ENCODE data around the gene SRGAP1. TPM values are rescaled to one million over a fixed set of nuclear protein-coding genes. Genes with fewer than 3 reads are reported as not detected.
A peak's percentile ranks its signal among the peaks of the same experiment; 100 is the strongest.

SRGAP1 gene
- total RNA-seq, 1 experiment from 2014 or later = 65.0 TPM

DNA sequence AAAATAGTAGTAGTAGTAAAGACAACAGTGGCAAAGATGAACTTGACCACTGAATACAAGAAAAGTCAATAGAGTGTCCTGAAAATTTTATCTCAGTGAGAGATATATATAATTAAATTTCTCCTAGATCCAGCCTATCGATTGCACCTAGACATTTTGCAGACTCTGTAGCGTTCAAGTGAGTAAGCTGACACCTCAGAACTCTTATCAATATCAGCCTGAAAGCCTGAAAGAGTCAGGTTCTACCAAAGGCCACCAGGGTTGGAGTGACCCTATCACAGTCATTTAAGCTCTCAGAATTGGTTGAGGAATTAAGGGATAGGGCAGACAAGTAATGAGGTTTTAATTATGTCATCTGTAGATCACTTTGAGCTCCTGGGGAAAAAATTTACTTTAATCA is 174.6 kb downstream of the SRGAP1 start:
- intact Hi-C loops (cut with micrococcal nuclease) = no loop called here
- H3K36me3 Mint-ChIP-seq (ENCODE audit: insufficient read depth, unreplicated experiment) = peaks cover 60% of the 10 kb centered on the region
- no peaks in the 10 kb centered on the region for H3K27me3 Mint-ChIP-seq (ENCODE audit: insufficient read depth, unreplicated experiment)
- H3K4me1 Mint-ChIP-seq (ENCODE audit: insufficient read depth, unreplicated experiment) = peaks cover 15% of the 10 kb centered on the region
- no peak for DNase-seq (ENCODE audit: unreplicated experiment)
- BruUV-seq (replicated peaks) = no TSS peak
- H3K9me3 Mint-ChIP-seq (ENCODE audit: unreplicated experiment) = no peaks in the 10 kb centered on the region
- H3K27ac Mint-ChIP-seq (ENCODE audit: low read depth, unreplicated experiment) = peak overlapping the region; percentile 46
- H3K4me3 Mint-ChIP-seq (ENCODE audit: unreplicated experiment) = no peak overlapping the region
- ChIA-PET POLR2A (interaction anchor here (1.2 kb wide), 1 partner anchor 20 kb away, joined by 3 read pairs; no protein-coding TSS in a partner anchor), CTCF (no interaction called here)
- TF ChIP-seq, protein P1, sequence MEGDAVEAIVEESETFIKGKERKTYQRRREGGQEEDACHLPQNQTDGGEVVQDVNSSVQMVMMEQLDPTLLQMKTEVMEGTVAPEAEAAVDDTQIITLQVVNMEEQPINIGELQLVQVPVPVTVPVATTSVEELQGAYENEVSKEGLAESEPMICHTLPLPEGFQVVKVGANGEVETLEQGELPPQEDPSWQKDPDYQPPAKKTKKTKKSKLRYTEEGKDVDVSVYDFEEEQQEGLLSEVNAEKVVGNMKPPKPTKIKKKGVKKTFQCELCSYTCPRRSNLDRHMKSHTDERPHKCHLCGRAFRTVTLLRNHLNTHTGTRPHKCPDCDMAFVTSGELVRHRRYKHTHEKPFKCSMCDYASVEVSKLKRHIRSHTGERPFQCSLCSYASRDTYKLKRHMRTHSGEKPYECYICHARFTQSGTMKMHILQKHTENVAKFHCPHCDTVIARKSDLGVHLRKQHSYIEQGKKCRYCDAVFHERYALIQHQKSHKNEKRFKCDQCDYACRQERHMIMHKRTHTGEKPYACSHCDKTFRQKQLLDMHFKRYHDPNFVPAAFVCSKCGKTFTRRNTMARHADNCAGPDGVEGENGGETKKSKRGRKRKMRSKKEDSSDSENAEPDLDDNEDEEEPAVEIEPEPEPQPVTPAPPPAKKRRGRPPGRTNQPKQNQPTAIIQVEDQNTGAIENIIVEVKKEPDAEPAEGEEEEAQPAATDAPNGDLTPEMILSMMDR (IDR thresholded peaks at IDR 0.05; ENCODE audit: unreplicated experiment) = no peak

DNA sequence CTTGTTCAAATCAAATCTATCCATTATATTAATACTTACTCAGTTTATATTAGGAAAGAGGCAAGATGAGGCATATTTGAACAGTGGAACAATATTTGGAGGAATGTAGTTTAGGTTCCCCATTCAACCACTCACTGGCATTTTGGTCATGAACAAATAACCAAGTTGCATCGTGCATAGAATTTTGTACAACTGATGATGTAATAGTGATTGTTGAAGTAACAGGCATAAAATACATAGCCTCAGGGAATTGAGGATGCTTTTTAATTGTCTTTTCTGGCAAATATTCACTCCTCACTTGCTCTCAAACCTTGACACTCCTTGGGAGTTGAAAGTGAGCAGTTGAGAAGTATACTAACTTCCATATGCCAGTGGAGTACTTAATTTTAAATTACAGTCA is 175.2 kb downstream of the SRGAP1 start:
- peaks cover 65% of the 10 kb centered on the region for H3K36me3 Mint-ChIP-seq (ENCODE audit: insufficient read depth, unreplicated experiment)
- no peaks in the 10 kb centered on the region for H3K9me3 Mint-ChIP-seq (ENCODE audit: unreplicated experiment)
- H3K27ac Mint-ChIP-seq (ENCODE audit: low read depth, unreplicated experiment) = peak overlapping the region; percentile 46
- H3K4me3 Mint-ChIP-seq (ENCODE audit: unreplicated experiment) = no peak overlapping the region
- POLR2A ChIA-PET = interaction anchor here (1.2 kb wide), 1 partner anchor 19 kb away, joined by 3 read pairs; no protein-coding TSS in a partner anchor
- intact Hi-C loops (cut with micrococcal nuclease) = no loop called here
- H3K4me1 Mint-ChIP-seq (ENCODE audit: insufficient read depth, unreplicated experiment) = peaks cover 15% of the 10 kb centered on the region
- no TSS peak for BruUV-seq (replicated peaks)
- no peak for DNase-seq (ENCODE audit: unreplicated experiment)
- H3K27me3 Mint-ChIP-seq (ENCODE audit: insufficient read depth, unreplicated experiment) = no peaks in the 10 kb centered on the region
- CTCF ChIA-PET = interaction anchor here (1.6 kb wide), 1 partner anchor 175 kb away, joined by 5 read pairs; the partner anchor contains the start of gene SRGAP1
- TF ChIP-seq, protein P1 (IDR thresholded peaks at IDR 0.05; ENCODE audit: unreplicated experiment) = no peak

DNA sequence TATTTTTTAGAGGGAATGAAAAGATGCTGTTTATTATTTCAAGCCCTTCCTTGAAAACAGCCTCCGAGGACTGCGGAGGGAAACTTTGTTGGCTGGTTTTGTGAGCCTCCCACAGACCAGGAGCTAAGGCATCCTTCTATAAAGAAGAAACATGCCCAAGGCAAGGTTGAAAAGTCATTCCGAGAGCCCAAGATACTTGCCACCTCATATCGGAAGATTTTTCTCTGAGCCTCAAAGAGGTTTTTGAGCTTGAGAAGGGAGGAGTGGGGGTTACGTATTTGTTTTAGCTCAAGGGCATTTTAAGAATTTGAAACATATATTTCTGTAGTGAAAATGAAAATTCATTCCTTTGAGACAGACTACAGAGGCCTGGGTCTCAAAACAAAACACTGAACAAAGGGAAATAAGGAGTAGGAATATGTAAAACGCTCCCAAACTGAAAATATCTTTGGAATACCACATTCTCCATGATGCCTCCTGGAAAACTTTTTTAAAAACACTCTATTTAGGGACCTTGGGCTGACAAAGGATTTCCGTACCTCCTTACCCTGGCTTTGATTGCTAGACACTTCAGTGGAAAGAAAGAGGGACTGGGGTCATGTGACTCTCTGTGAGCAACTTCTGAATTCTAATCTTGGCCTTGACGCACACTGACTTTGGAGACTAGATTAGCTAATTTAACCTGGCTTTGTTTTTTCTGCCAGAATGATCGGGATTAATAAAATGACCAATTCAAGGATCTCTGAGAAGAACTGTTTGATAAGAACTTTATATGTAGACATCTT is 180.9 kb downstream of the SRGAP1 start:
- Mint-ChIP-seq H3K4me1 (ENCODE audit: insufficient read depth, unreplicated experiment) (peaks cover 6% of the 10 kb centered on the region), H3K36me3 (ENCODE audit: insufficient read depth, unreplicated experiment) (peaks cover 38% of the 10 kb centered on the region), H3K27me3 (ENCODE audit: insufficient read depth, unreplicated experiment) (no peaks in the 10 kb centered on the region), H3K27ac (ENCODE audit: low read depth, unreplicated experiment) (no peak overlapping the region), H3K9me3 (ENCODE audit: unreplicated experiment) (no peaks in the 10 kb centered on the region), H3K4me3 (ENCODE audit: unreplicated experiment) (no peak overlapping the region)
- no TSS peak for BruUV-seq (replicated peaks)
- no peak for DNase-seq (ENCODE audit: unreplicated experiment)
- TF ChIP-seq, protein P1 (IDR thresholded peaks at IDR 0.05; ENCODE audit: unreplicated experiment) = no peak
- CTCF ChIA-PET = interaction anchor here (0.6 to 1.2 kb wide), 2 partner anchors 9 to 61 kb away, joined by 3 read pairs; no protein-coding TSS in a partner anchor
- POLR2A ChIA-PET = interaction anchor here (0.7 to 1.5 kb wide), 3 partner anchors 9 to 19 kb away, joined by 3 to 4 read pairs (median 3); no protein-coding TSS in a partner anchor
- intact Hi-C loops (cut with micrococcal nuclease) = no loop called here

DNA sequence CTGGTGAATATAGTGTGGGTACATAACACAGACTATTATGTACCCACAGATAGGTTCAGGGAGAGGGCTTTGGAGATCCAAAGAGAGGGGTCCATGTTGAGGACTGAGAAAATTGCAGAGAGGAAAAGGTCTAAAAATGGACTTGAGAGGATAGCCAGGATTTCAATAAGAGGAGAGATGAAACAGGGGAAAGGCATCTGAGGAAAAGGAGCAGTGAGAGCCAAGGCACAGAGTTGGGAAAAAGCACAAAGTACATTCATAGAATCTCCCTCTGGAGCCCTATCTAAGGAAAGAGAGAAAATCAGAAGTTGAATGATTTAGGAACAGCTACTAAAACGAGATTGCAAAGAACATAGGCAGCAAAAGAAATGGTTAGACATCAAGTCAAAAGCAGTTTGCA is 182.8 kb downstream of the SRGAP1 start:
- ChIA-PET POLR2A (interaction anchor here (1.2 kb wide), 1 partner anchor 11 kb away, joined by 3 read pairs; no protein-coding TSS in a partner anchor), CTCF (interaction anchor here (1.5 kb wide), 1 partner anchor 183 kb away, joined by 5 read pairs; the partner anchor contains the start of gene SRGAP1)
- Mint-ChIP-seq H3K4me3 (ENCODE audit: unreplicated experiment) (no peak overlapping the region), H3K36me3 (ENCODE audit: insufficient read depth, unreplicated experiment) (peaks cover 29% of the 10 kb centered on the region), H3K27ac (ENCODE audit: low read depth, unreplicated experiment) (peak overlapping the region; percentile 83), H3K27me3 (ENCODE audit: insufficient read depth, unreplicated experiment) (no peaks in the 10 kb centered on the region), H3K9me3 (ENCODE audit: unreplicated experiment) (no peaks in the 10 kb centered on the region), H3K4me1 (ENCODE audit: insufficient read depth, unreplicated experiment) (peaks cover 6% of the 10 kb centered on the region)
- no TSS peak for BruUV-seq (replicated peaks)
- DNase-seq (ENCODE audit: unreplicated experiment) = no peak
- TF ChIP-seq, protein P1 (IDR thresholded peaks at IDR 0.05; ENCODE audit: unreplicated experiment) = no peak
- intact Hi-C loops (cut with micrococcal nuclease) = no loop called here
